ENCODE data around the gene ITIH4. TPM values are rescaled to one million over a fixed set of nuclear protein-coding genes. Genes with fewer than 3 reads are reported as not detected.

The ITIH4 gene
- total RNA-seq, 2 donors from 2014 or later: 25.8 to 40.6 TPM

- ATAC-seq: no peak
- peak overlapping the region; percentile 19 for H3K4me3 Mint-ChIP-seq
Measured at GRCh38 chr3:52836471-52836845, 6.0 kb upstream of the ITIH4 start.

GRCh38 chr3:52835766-52836470 lies 5.4 kb upstream of the ITIH4 start:
- Mint-ChIP-seq H3K27ac (no peak overlapping the region), H3K27me3 (no peaks in the 10 kb centered on the region), H3K4me3 (peak overlapping the region; percentile 3), H3K4me1 (peaks cover 25% of the 10 kb centered on the region), H3K36me3 (ENCODE audit: low read depth) (peaks cover 2% of the 10 kb centered on the region)
- no peak for ATAC-seq
- no peaks in the 10 kb centered on the region for H3K9me3 ChIP-seq (ENCODE audit: control insufficient read depth, low read length, poor library complexity, severe bottlenecking)
- DNase-seq: no peak

More at GRCh38 chr3:52836471-52836845, 6.0 kb upstream of the ITIH4 start:
- Mint-ChIP-seq H3K4me1 (peaks cover 25% of the 10 kb centered on the region), H3K36me3 (ENCODE audit: low read depth) (peaks cover 2% of the 10 kb centered on the region), H3K27me3 (no peaks in the 10 kb centered on the region), H3K27ac (peak overlapping the region; percentile 61)
- no peaks in the 10 kb centered on the region for H3K9me3 ChIP-seq (ENCODE audit: control insufficient read depth, low read length, poor library complexity, severe bottlenecking)
- no peak for DNase-seq

- H3K36me3 Mint-ChIP-seq (ENCODE audit: low read depth): no peaks in the 10 kb centered on the region
- no peak within 1 kb of the TSS for H3K27ac Mint-ChIP-seq
- ATAC-seq: no peak
- DNase-seq: no peak
- H3K9me3 ChIP-seq (ENCODE audit: control insufficient read depth, low read length, poor library complexity, severe bottlenecking): no peaks in the 10 kb centered on the region
- H3K4me1 Mint-ChIP-seq: peaks cover 23% of the 10 kb centered on the region
- no peak within 1 kb of the TSS for H3K4me3 Mint-ChIP-seq
- no peaks in the 10 kb centered on the region for H3K27me3 Mint-ChIP-seq
Measured at GRCh38 chr3:52834871-52835501, 4.5 kb upstream of the ITIH4 start, which contains the start of gene MUSTN1. Gene MUSTN1 (minus strand): TSS chr3:52835019. CDS start chr3:52834948, 71 bp downstream.

- no peaks in the 10 kb centered on the region for H3K27me3 Mint-ChIP-seq
- H3K27ac Mint-ChIP-seq: no peak overlapping the region
- H3K36me3 Mint-ChIP-seq (ENCODE audit: low read depth): no peaks in the 10 kb centered on the region
- H3K4me1 Mint-ChIP-seq: peaks cover 13% of the 10 kb centered on the region
- H3K4me3 Mint-ChIP-seq: no peak overlapping the region
- H3K9me3 ChIP-seq (ENCODE audit: control insufficient read depth, low read length, poor library complexity, severe bottlenecking): no peaks in the 10 kb centered on the region
- ATAC-seq: no peak
- no peak for DNase-seq
Measured at GRCh38 chr3:52833202-52833601, 2.7 kb upstream of the ITIH4 start.

- Mint-ChIP-seq H3K27ac (peak overlapping the region; percentile 59), H3K27me3 (no peaks in the 10 kb centered on the region), H3K4me1 (peaks cover 3% of the 10 kb centered on the region), H3K36me3 (ENCODE audit: low read depth) (no peaks in the 10 kb centered on the region), H3K4me3 (no peak overlapping the region)
- no peak for ATAC-seq
- no peaks in the 10 kb centered on the region for H3K9me3 ChIP-seq (ENCODE audit: control insufficient read depth, low read length, poor library complexity, severe bottlenecking)
- DNase-seq: no peak
Measured at GRCh38 chr3:52831500-52832301, 1.2 kb upstream of the ITIH4 start.

- no peaks in the 10 kb centered on the region for H3K27me3 Mint-ChIP-seq
- peaks cover 2% of the 10 kb centered on the region for H3K4me1 Mint-ChIP-seq
- DNase-seq: no peak
- no peak overlapping the region for H3K4me3 Mint-ChIP-seq
- H3K36me3 Mint-ChIP-seq (ENCODE audit: low read depth): peaks cover 1% of the 10 kb centered on the region
- no peak overlapping the region for H3K27ac Mint-ChIP-seq
- ATAC-seq: no peak
- H3K9me3 ChIP-seq (ENCODE audit: control insufficient read depth, low read length, poor library complexity, severe bottlenecking): no peaks in the 10 kb centered on the region
Measured at GRCh38 chr3:52829906-52830463, 487 bp downstream of the ITIH4 start.

- H3K4me1 Mint-ChIP-seq: peaks cover 2% of the 10 kb centered on the region
- no peak overlapping the region for H3K27ac Mint-ChIP-seq
- H3K36me3 Mint-ChIP-seq (ENCODE audit: low read depth): peaks cover 3% of the 10 kb centered on the region
- no peak for DNase-seq
- no peaks in the 10 kb centered on the region for H3K9me3 ChIP-seq (ENCODE audit: control insufficient read depth, low read length, poor library complexity, severe bottlenecking)
- H3K4me3 Mint-ChIP-seq: no peak overlapping the region
- no peaks in the 10 kb centered on the region for H3K27me3 Mint-ChIP-seq
- no peak for ATAC-seq
Measured at GRCh38 chr3:52829482-52829881, 990 bp downstream of the ITIH4 start.

GRCh38 chr3:52827866-52828376 lies 2.6 kb downstream of the ITIH4 start:
- H3K9me3 ChIP-seq (ENCODE audit: control insufficient read depth, low read length, poor library complexity, severe bottlenecking): no peaks in the 10 kb centered on the region
- Mint-ChIP-seq H3K27ac (no peak overlapping the region), H3K4me1 (no peaks in the 10 kb centered on the region), H3K36me3 (ENCODE audit: low read depth) (peaks cover 3% of the 10 kb centered on the region), H3K4me3 (no peak overlapping the region), H3K27me3 (no peaks in the 10 kb centered on the region)
- ATAC-seq (no peak), DNase-seq (no peak)

- H3K4me3 Mint-ChIP-seq: no peak overlapping the region
- no peak overlapping the region for H3K27ac Mint-ChIP-seq
- H3K4me1 Mint-ChIP-seq: no peaks in the 10 kb centered on the region
Measured at GRCh38 chr3:52827441-52827840, 3.0 kb downstream of the ITIH4 start.

GRCh38 chr3:52824037-52824436 lies 6.4 kb downstream of the ITIH4 start:
- ATAC-seq: no peak
- H3K27me3 Mint-ChIP-seq: no peaks in the 10 kb centered on the region
- H3K4me1 Mint-ChIP-seq: no peaks in the 10 kb centered on the region
- no peak overlapping the region for H3K27ac Mint-ChIP-seq
- H3K9me3 ChIP-seq (ENCODE audit: control insufficient read depth, low read length, poor library complexity, severe bottlenecking): no peaks in the 10 kb centered on the region
- no peak for DNase-seq
- H3K36me3 Mint-ChIP-seq (ENCODE audit: low read depth): peaks cover 3% of the 10 kb centered on the region
- H3K4me3 Mint-ChIP-seq: no peak overlapping the region

More at GRCh38 chr3:52827441-52827840, 3.0 kb downstream of the ITIH4 start:
- peaks cover 3% of the 10 kb centered on the region for H3K36me3 Mint-ChIP-seq (ENCODE audit: low read depth)
- ATAC-seq: no peak
- H3K27me3 Mint-ChIP-seq: no peaks in the 10 kb centered on the region
- DNase-seq: no peak
- no peaks in the 10 kb centered on the region for H3K9me3 ChIP-seq (ENCODE audit: control insufficient read depth, low read length, poor library complexity, severe bottlenecking)

GRCh38 chr3:52822363-52822762 lies 8.1 kb downstream of the ITIH4 start:
- Mint-ChIP-seq H3K27me3 (no peaks in the 10 kb centered on the region), H3K27ac (no peak overlapping the region), H3K4me1 (no peaks in the 10 kb centered on the region), H3K4me3 (no peak overlapping the region), H3K36me3 (ENCODE audit: low read depth) (peaks cover 3% of the 10 kb centered on the region)
- H3K9me3 ChIP-seq (ENCODE audit: control insufficient read depth, low read length, poor library complexity, severe bottlenecking): no peaks in the 10 kb centered on the region
- no peak for ATAC-seq
- DNase-seq: no peak

GRCh38 chr3:52820736-52821135 lies 9.7 kb downstream of the ITIH4 start:
- DNase-seq: no peak
- H3K9me3 ChIP-seq (ENCODE audit: control insufficient read depth, low read length, poor library complexity, severe bottlenecking): no peaks in the 10 kb centered on the region
- Mint-ChIP-seq H3K4me3 (no peak overlapping the region), H3K27me3 (no peaks in the 10 kb centered on the region), H3K4me1 (no peaks in the 10 kb centered on the region), H3K36me3 (ENCODE audit: low read depth) (peaks cover 3% of the 10 kb centered on the region), H3K27ac (no peak overlapping the region)
- ATAC-seq: no peak

- Mint-ChIP-seq H3K27me3 (no peaks in the 10 kb centered on the region), H3K36me3 (ENCODE audit: low read depth) (peaks cover under 1% of the 10 kb centered on the region), H3K27ac (no peak overlapping the region), H3K4me3 (no peak overlapping the region), H3K4me1 (no peaks in the 10 kb centered on the region)
- H3K9me3 ChIP-seq (ENCODE audit: control insufficient read depth, low read length, poor library complexity, severe bottlenecking): no peaks in the 10 kb centered on the region
- no peak for ATAC-seq
- no peak for DNase-seq
Measured at GRCh38 chr3:52819936-52820335, 10.5 kb downstream of the ITIH4 start.

Measured in T-helper 17 cell (primary cell).